Activated CD4-positive, alpha-beta T cell treated with anti-CD3 and anti-CD28 coated beads, Interleukin-2, Interleukin-4, amounts not matched to agents 100 ng/mL and 50 ng/mL, durations not matched to agents 16 hours and 8 hours (primary cell): ENCODE measurements around the gene SLC39A11.
A peak's percentile ranks its signal among the peaks of the same experiment; 100 is the strongest.

Source experiments
- DNase-seq: peaks from one replicate; pipeline ENCODE4 v3.0.0-alpha.2; 2020; ENCODE audit warnings: low spot score

SLC39A11 gene

GRCh38 chr17:72714357-72714966 lies 378.0 kb downstream of the SLC39A11 start:
- no peak for DNase-seq

- DNase-seq = no peak
These were observed 378.8 kb downstream of the SLC39A11 start for GRCh38 chr17:72713701-72714100.

GRCh38 chr17:72711521-72712310 lies 380.8 kb downstream of the SLC39A11 start:
- no peak for DNase-seq

DNA sequence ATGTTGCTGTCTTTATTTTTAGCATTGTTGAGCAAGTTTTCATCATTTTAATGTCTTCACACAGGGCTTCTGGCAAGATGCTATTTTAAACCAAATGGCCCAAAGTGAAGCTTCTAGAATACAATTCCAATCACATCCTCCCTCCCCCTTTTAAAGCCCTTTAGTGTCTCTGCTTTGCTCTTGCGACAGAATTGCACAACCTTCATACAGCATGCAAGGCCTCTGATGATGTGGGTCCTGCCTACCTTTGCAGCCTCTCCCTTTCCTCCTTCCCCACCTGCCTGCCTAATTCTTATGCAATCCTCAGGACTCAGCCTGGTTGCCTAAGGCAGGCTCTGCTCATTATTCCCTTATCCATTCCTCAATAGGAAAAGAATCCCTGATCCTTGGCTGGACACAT lies 381.7 kb downstream of the SLC39A11 start:
- no peak for DNase-seq

DNA sequence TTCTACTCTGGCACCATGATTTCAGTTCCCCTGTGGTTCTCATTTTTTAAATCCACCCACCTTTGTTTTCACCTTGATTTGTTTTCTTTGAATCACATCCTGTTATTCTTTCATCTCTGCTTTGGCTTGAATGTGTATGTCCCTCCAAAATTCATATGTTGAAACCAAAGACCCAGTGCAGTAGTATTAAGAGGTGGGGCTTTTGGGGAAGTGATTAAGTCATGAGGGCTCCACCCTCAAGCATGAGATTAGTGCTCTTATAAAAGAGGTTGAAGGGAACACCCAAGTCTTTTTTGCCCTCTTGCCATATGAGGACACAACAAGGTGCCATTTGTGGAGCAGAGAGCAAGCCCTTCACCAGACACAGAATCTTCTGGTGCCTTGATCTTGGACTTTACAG lies 382.3 kb downstream of the SLC39A11 start:
- DNase-seq = peak; percentile 47

DNA sequence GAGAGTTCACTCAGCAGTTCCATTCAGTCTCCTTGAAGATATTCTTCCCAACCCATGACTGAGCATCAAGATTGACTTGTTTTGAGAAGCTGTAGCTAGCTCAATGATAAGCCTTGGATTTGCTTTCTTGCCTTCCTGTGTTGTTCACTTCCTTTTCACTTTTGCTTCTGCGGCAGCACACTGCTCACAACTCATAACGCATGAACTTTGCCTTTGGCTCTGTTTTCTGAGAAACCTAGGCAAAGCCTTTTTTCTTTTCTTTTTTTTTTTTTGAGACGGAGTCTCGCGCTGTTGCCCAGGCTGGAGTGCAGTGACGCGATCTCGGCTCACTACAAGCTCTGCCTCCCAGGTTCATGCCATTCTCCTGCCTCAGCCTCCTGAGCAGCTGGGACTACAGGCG lies 383.8 kb downstream of the SLC39A11 start:
- peak; percentile 31 for DNase-seq

GRCh38 chr17:72707881-72708280 lies 384.6 kb downstream of the SLC39A11 start:
- no peak for DNase-seq

DNA sequence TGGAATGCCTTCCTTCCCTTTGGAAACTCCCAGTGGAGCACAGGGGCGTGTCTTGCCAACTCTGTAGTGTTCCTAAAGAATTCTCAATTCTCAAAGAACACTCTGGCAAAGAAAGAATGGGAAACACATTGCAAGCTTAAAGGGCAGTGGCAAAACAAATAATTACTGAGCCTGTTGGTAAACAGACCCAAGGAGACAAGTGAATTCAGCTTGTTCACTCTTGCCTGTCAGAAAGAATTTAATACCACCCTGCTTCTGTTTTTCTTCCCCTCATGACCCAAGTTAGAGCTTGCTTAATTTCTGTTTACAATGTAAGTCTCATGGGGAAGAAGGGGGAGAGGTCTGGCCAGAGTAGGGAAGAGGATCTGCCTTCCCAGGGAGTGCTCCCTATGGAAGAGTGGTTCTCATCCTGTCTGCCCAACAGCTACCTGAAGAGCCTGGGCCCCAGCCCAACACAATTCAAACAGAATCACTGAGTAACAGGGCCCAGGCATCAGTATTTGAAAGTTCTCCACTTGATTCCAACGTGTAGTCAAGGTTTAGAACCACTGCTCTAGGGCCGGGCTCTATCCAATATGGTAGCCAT lies 386.0 kb downstream of the SLC39A11 start:
- no peak for DNase-seq

- peak; percentile 59 for DNase-seq
These were observed 386.5 kb downstream of the SLC39A11 start for GRCh38 chr17:72705905-72706395.

- DNase-seq = no peak
These were observed 389.5 kb downstream of the SLC39A11 start for GRCh38 chr17:72702998-72703397.

DNA sequence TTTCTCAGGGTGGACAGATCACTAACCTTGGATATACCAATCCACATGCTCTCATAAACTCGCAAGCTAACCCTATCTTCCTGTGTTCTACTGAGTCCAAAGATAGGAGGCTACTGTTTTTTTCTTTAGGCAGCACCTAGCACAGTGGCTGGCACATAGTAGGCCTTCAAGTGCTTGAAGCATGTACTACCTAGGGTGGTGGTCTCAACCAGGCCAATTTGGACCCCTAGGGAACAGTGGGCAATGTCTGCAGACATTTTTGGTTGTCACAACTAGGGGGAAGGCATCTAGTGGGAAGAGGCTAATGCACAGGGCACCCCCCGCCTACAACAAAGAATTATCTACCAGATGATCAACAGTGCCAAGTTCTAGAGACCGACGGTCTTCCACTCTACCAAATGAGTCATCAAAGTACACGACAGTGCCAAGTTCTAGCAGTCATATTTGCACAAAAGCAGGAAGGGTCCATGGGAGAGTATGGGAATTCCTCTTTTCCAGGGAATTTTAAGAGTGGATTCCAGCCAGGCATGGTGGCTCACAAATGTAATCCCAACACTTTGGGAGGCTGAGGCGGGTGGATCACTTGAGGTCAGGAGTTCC lies 390.3 kb downstream of the SLC39A11 start:
- DNase-seq = no peak

DNA sequence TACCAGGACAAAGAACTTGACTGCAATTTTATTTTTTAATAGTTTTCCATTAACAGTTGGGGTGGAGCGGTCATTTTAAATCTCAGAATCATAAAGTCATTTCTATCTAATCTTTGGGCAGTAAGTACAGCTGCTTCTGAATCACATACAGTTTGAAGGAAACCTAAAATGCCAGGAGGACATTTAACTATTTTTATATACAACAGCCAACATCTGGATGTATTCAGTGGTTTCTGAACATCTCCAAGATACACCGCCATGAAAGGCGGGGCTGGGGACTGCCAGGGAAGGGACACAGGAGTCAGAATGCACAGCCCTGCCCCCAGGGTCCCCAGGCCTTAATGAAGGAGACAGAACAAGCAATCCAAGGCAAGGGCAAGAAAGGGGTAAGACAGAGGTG lies 392.3 kb downstream of the SLC39A11 start:
- DNase-seq = no peak

DNA sequence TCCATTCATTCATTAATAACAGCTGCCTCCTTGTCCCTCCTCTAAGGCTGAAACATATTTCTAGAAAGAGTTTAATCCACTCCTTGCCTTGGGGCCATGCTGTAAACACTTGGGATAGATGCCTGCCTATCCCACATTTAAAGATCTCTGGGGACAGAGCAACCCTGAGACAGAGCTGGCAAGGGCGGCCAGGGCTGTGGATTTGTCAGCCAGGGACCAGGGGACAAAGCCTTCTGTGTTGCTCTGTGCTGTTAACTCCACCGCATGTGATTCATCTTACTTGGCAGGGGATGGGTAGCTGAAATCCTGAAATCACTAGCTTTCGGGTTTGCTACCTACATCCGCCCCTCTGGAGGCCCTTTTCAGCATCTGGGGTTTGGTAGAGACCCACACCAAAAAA lies 392.9 kb downstream of the SLC39A11 start:
- peak; percentile 15 for DNase-seq

DNA sequence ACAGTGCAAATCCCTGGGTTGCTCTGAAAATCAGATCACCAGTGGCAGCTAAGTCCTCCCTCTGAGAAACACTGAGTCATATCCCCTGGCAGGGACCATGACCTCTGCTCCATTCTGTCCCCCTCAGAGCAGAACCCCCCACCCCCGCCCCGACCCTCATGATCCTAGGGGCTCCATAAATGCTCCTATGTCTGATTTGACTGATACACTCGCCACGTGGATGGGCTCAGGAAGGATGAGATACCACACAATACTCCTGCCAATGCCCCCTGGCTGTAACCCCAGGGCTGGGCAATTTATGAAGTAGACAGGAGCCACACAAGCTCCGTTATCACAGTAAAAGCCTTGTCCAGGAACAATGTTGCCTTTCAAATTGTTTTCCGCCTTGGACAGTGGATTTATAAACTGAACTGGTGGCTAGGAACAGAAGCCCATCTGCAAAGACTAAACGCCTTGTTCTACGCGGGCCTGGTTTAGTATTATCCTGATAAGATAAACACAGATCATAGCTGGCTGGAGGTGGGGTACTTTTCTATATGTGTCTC lies 394.8 kb downstream of the SLC39A11 start:
- no peak for DNase-seq

GRCh38 chr17:72696721-72697120 lies 395.8 kb downstream of the SLC39A11 start:
- no peak for DNase-seq

- no peak for DNase-seq
These were observed 396.3 kb downstream of the SLC39A11 start for GRCh38 chr17:72696156-72696555.

GRCh38 chr17:72693956-72694355 lies 398.5 kb downstream of the SLC39A11 start:
- no peak for DNase-seq

GRCh38 chr17:72693151-72693878 lies 399.2 kb downstream of the SLC39A11 start:
- DNase-seq = no peak

DNA sequence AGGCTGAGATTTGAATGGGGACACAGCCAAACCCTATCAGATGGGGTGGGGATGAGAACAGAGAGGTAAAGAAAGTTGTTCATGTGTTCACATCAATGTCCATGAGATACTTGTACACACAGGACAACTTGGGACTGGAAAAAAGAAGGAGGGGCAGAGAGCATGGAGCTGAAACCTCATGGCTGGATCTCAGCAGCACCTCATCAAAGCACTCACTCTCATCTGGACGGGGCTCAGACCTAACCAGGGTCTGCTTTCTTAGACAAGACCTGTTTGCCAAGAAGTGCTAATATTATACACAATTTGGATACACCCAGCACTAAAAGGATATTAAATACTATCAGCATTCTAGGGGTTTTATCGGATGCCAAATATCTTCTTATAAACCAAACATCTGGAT lies 399.8 kb downstream of the SLC39A11 start:
- no peak for DNase-seq

DNA sequence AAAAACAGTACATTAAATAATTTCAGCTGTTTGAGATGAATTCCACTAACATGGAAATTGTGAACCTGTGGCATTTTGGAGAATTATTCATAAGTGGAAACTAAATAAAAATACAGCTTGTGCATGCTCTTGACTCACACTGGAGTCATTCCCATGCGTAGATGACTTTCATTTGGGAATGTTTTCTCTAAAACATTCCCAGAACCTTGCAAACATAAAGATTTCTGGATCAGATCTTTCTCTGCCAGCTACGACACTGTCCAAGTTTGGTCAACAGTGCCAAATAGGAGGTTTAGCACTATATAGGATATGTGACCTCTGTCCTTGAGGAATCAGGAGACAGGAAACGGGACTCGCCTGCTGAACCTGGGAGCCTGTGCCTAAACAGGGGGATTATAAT lies 400.9 kb downstream of the SLC39A11 start:
- no peak for DNase-seq

- no peak for DNase-seq
These were observed 401.5 kb downstream of the SLC39A11 start for GRCh38 chr17:72691017-72691416.

GRCh38 chr17:72687886-72688285 lies 404.6 kb downstream of the SLC39A11 start:
- no peak for DNase-seq
